Ovary (tissue), 3 donors: ENCODE data around the gene CFAP97D1.
A peak's percentile ranks its signal among the peaks of the same experiment; 100 is the strongest.

ENCODE experiments used
- CTCF ChIP-seq, 3 donors: fragments of 450-650 bp in 2 of 3; fragments of 200-600 bp in 1 of 3; IDR thresholded peaks; one replicate each; pipeline versions ENCODE4 v1.5.1 to v1.8.0; 2016 to 2022; ENCODE audit warnings: antibody characterized with exemption in 3 of 3, mild to moderate bottlenecking in 1 of 3
- EP300 ChIP-seq: sonication (generic); formaldehyde crosslinking; IDR thresholded peaks from one replicate; pipeline ENCODE4 v1.6.1; 2017; ENCODE audit warnings: antibody characterized with exemption
- POLR2A ChIP-seq: fragments of 450-650 bp; IDR thresholded peaks from one replicate; pipeline ENCODE4 v1.6.1; 2017; ENCODE audit warnings: antibody characterized with exemption, mild to moderate bottlenecking, moderate library complexity
- donor health status: DM: no; HTN: no; CAD: no.

- TF ChIP-seq POLR2A, result peak; percentile 79
- TF ChIP-seq CTCF (IDR thresholded peaks at IDR 0.05), result peak in 1 of 3 donors; percentile 17
- peak; percentile 81 for TF ChIP-seq EP300
Measured at GRCh38 chr17:43778337-43779144, 1.7 kb upstream of the CFAP97D1 start, which contains the start of gene DUSP3.
